GM23248 (cell line): Measurements from ENCODE around the gene TSPAN8. TPM values are rescaled to one million over a fixed set of nuclear protein-coding genes. Genes with fewer than 3 reads are reported as not detected.

Source experiments
- DNase-seq: peaks from one replicate; pipeline ENCODE4 v3.0.0-alpha.2; 2015
- H2AFZ ChIP-seq: fragments of 200-600 bp; sonication (generic); 2 replicates; pipeline ENCODE4 v1.6.1; 2016; ENCODE audit warnings: antibody characterized with exemption
- H3F3A ChIP-seq: fragments of 200-600 bp; sonication (generic); 2 replicates; pipeline ENCODE4 v1.6.1; 2016; ENCODE audit warnings: mild to moderate bottlenecking, antibody characterized with exemption, mixed run types; ENCODE audit not compliant: insufficient read depth
- H3K27ac ChIP-seq: fragments of 200-600 bp; sonication (generic); 2 replicates; pipeline ENCODE4 v1.5.1; 2016; ENCODE audit warnings: mild to moderate bottlenecking
- H3K27me3 ChIP-seq: fragments of 200-600 bp; sonication (generic); replicated peaks from 2 replicates; pipeline ENCODE4 v1.6.1; 2016; ENCODE audit warnings: mild to moderate bottlenecking; ENCODE audit not compliant: insufficient read depth
- H3K36me3 ChIP-seq: fragments of 200-600 bp; sonication (generic); 2 replicates; pipeline ENCODE4 v1.6.1; 2016; ENCODE audit warnings: low read depth, mild to moderate bottlenecking
- H3K4me1 ChIP-seq: fragments of 200-600 bp; sonication (generic); 2 replicates; pipeline ENCODE4 v1.6.1; 2016; ENCODE audit warnings: mild to moderate bottlenecking; ENCODE audit not compliant: insufficient read depth
- H3K4me2 ChIP-seq: fragments of 200-600 bp; sonication (generic); one replicate; pipeline ENCODE4 v1.6.1; 2016; ENCODE audit warnings: mild to moderate bottlenecking; ENCODE audit not compliant: unreplicated experiment
- H3K4me3 ChIP-seq: fragments of 200-600 bp; sonication (generic); 2 replicates; pipeline ENCODE4 v1.5.1; 2016; ENCODE audit warnings: mild to moderate bottlenecking
- H3K79me2 ChIP-seq: fragments of 200-600 bp; sonication (generic); 2 replicates; pipeline ENCODE4 v1.6.1; 2016; ENCODE audit warnings: mild to moderate bottlenecking; ENCODE audit not compliant: insufficient read depth
- H3K9ac ChIP-seq: fragments of 200-600 bp; sonication (generic); 2 replicates; pipeline ENCODE4 v1.6.1; 2016; ENCODE audit warnings: mild to moderate bottlenecking
- H3K9me2 ChIP-seq: fragments of 200-600 bp; sonication (generic); 2 replicates; pipeline ENCODE4 v1.6.1; 2016; ENCODE audit warnings: mixed run types, mild to moderate bottlenecking, moderate library complexity; ENCODE audit not compliant: insufficient read depth
- H3K9me3 ChIP-seq: fragments of 200-600 bp; sonication (generic); one replicate; pipeline ENCODE4 v1.6.1; 2017; ENCODE audit warnings: low read depth
- H4K20me1 ChIP-seq: fragments of 200-600 bp; sonication (generic); 2 replicates; pipeline ENCODE4 v1.6.0; 2016; ENCODE audit not compliant: insufficient read depth
- EZH2 ChIP-seq: fragments of 200-600 bp; sonication (generic); IDR thresholded peaks from 2 replicates; pipeline ENCODE4 v1.6.1; 2018; ENCODE audit warnings: antibody characterized with exemption, mild to moderate bottlenecking; ENCODE audit not compliant: insufficient read depth, poor library complexity, severe bottlenecking
- EZH2phosphoT487 ChIP-seq: fragments of 200-600 bp; sonication (generic); IDR thresholded peaks from 2 replicates; pipeline ENCODE4 v1.6.1; 2018; ENCODE audit warnings: antibody characterized with exemption, moderate library complexity, mild to moderate bottlenecking, low read depth; ENCODE audit not compliant: insufficient read depth
- WGBS, 2 experiments: methylation state at CpG; one replicate each; pipeline ENCODE4 v1.1.6; 2015 to 2017; ENCODE audit warnings: low lambda C conversion rate in 2 of 2, low coverage in 1 of 2; ENCODE audit errors: missing lambda C conversion rate in 2 of 2; 5-methylcytosine and 5-hydroxymethylcytosine counted together
- in situ Hi-C: fragments of 300-500 bp; cut with MboI; formaldehyde crosslinking; loops from 2 replicates; pipeline ENCODE4 v1.15.0; 2020
- polyA plus RNA-seq: library from polyadenylated mRNA; unstranded; fragments of >200 nt; fragmentation: Nextera tagmentation; extraction: Ambion mirVana; gene quantifications from 2 replicates; pipeline ENCODE4 v1.2.1, GENCODE V29; 2016
- total RNA-seq: library from RNA; depleted of rRNA; stranded (reverse); fragments of >200 nt; shearing (Covaris generic); gene quantifications from 2 replicates; pipeline ENCODE4 v1.2.3, GENCODE V29; 2014

TSPAN8 gene
- total and polyA plus RNA-seq, 2 experiments from 2014 or later = not detected

DNA sequence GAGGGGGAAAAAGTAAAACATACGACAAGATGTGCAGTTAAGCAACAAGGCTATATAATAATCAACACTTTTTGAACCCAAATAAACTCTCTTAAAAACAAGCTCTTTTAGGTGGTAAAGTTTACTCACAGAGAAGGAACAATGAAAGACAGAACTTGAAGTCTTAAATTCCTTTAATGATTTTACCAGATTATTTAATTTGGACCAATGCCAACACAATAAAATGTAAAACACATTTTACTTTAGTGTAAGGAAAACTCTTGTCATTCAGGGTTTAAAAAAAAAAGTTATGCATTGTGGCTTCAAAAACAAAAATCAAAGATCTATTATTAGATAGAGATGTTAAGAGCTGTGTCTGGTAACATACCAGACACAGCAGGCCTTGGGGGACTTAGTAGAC lies 13.1 kb downstream of the TSPAN8 start:
- WGBS, 2 experiments = 56 to 79% methylated on average over 1 of the region's 1 CpG
- Histone ChIP-seq H3K9me3 (no peaks in the 10 kb centered on the region), H3F3A (no peaks in the 10 kb centered on the region), H3K4me2 (no peak overlapping the region), H3K27ac (no peak overlapping the region), H2AFZ (no peak overlapping the region), H3K4me1 (no peaks in the 10 kb centered on the region), H3K27me3 (no peaks in the 10 kb centered on the region), H3K4me3 (no peak overlapping the region), H3K79me2 (no peaks in the 10 kb centered on the region), H3K9me2 (no peaks in the 10 kb centered on the region), H4K20me1 (no peaks in the 10 kb centered on the region), H3K36me3 (no peaks in the 10 kb centered on the region), H3K9ac (no peak overlapping the region)
- DNase-seq = no peak
- TF ChIP-seq EZH2 (no peak), EZH2phosphoT487 (no peak)
- in situ Hi-C loops = no loop called here

- Histone ChIP-seq H4K20me1 (no peaks in the 10 kb centered on the region), H3K4me1 (no peaks in the 10 kb centered on the region), H3K36me3 (no peaks in the 10 kb centered on the region), H3K79me2 (no peaks in the 10 kb centered on the region), H3K9me2 (no peaks in the 10 kb centered on the region), H3K9me3 (no peaks in the 10 kb centered on the region), H3K27me3 (no peaks in the 10 kb centered on the region), H2AFZ (no peak overlapping the region), H3K4me2 (no peak overlapping the region), H3K9ac (no peak overlapping the region), H3F3A (no peaks in the 10 kb centered on the region), H3K4me3 (no peak overlapping the region), H3K27ac (no peak overlapping the region)
- in situ Hi-C loops = no loop called here
- TF ChIP-seq EZH2 = no peak
- no peak for TF ChIP-seq EZH2phosphoT487
- DNase-seq = no peak
- 71 to 80% methylated on average over 5 of the region's 5 CpGs for WGBS, 2 experiments
Observed at GRCh38 chr12:71142956-71143355, 14.8 kb downstream of the TSPAN8 start.

DNA sequence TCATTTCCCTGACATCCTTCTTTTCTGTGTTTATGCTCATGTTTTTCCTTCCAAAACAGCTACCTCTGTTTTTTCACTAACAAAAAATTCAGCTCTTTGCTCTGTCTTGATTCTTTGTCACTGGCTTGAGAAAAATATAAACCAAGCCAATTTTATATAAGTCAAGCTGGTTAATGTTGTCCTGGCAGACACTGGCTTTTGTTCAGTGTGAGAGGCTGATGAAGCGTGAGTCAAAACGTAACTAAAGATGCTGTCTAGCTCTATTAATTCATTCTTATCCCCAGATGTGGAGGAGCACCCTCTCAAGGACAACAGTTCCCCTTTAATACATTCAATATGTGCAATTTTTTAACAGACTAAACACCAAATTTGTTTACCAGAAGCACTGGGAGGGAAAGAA lies 15.8 kb downstream of the TSPAN8 start:
- Histone ChIP-seq H3K79me2 (no peaks in the 10 kb centered on the region), H4K20me1 (no peaks in the 10 kb centered on the region), H3K36me3 (no peaks in the 10 kb centered on the region), H2AFZ (no peak overlapping the region), H3K4me2 (no peak overlapping the region), H3F3A (no peaks in the 10 kb centered on the region), H3K4me3 (no peak overlapping the region), H3K27me3 (no peaks in the 10 kb centered on the region), H3K9me2 (no peaks in the 10 kb centered on the region), H3K27ac (no peak overlapping the region), H3K9me3 (no peaks in the 10 kb centered on the region), H3K4me1 (no peaks in the 10 kb centered on the region), H3K9ac (no peak overlapping the region)
- 6 to 9% methylated on average over 2 of the region's 2 CpGs for WGBS, 2 experiments
- no peak for DNase-seq
- in situ Hi-C loops = no loop called here
- TF ChIP-seq EZH2 (no peak), EZH2phosphoT487 (no peak)

- DNase-seq = no peak
- 21 to 30% methylated on average over 1 of the region's 1 CpG for WGBS, 2 experiments
- Histone ChIP-seq H3K36me3 (no peaks in the 10 kb centered on the region), H3K4me2 (no peak overlapping the region), H3F3A (no peaks in the 10 kb centered on the region), H3K27ac (no peak overlapping the region), H2AFZ (no peak overlapping the region), H3K9ac (no peak overlapping the region), H3K79me2 (no peaks in the 10 kb centered on the region), H3K4me3 (no peak overlapping the region), H3K27me3 (no peaks in the 10 kb centered on the region), H4K20me1 (no peaks in the 10 kb centered on the region), H3K9me2 (no peaks in the 10 kb centered on the region), H3K9me3 (no peaks in the 10 kb centered on the region), H3K4me1 (no peaks in the 10 kb centered on the region)
- TF ChIP-seq EZH2 (no peak), EZH2phosphoT487 (no peak)
- in situ Hi-C loops = no loop called here
Observed at GRCh38 chr12:71141378-71141926, 16.3 kb downstream of the TSPAN8 start.
